Measurements from ENCODE around the gene ANKRD44.

The ANKRD44 gene

GRCh38 chr2:197137826-197138477 lies 172.6 kb downstream of the ANKRD44 start:
- no peak for DNase-seq

DNA sequence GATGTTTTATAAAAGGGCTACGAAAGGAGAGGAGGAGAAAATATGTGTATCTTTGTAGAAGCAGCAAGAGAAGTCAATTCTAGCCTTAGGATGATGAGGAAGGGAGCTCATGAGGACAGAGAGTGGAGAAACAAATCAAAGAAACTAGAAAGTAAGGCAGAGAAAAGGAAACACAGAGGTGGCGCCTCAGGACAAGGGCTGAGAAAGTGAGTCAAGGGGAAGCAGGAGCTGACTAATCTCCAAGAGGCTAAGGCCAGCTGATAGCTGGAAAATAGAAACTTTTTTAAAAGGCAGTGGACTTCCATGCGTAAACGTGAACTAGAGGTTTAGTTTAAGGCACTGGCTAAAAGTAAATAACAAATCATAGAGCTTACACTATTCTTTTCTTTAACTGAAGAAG lies 173.3 kb downstream of the ANKRD44 start:
- DNase-seq = no peak

DNA sequence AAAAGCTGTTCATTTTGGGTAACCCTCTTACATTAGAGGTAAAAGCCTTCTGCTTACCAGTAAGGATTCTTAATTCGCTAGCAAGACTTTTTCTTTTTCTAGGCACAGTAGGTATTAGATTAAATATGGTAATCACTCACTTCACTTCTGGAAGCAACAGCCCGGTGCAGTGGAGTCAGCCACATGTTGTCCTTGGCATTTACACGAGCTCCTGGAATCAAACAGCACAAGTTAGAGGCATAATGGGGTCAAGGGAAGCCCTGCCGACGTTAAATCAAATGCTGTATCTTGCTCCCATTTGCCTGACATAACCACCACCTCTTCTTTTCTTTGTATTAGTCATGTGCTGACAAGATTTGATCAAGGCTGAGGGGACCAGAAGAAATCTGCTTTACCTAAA lies 174.1 kb downstream of the ANKRD44 start:
- no peak for DNase-seq

- no peak for DNase-seq
Observed at GRCh38 chr2:197135806-197136205, 174.8 kb downstream of the ANKRD44 start.

DNA sequence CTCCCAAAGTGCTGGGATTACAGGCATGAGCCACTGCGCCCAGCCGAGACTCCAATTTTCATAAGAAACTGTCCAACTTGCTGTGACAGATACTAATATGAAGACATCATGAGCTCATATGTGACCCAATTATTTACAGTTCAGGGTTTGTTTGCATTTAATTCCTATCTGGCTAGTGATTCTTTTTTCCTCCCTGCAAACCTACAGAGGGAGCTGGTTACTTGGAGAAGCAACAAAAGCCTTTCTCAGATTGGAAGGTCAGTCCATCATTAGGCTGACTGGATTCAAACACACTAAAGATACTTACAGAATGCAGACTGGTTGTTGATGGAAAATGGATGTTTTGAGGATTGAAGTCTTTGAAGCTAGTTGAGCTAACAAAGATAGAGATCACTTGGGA lies 176.4 kb downstream of the ANKRD44 start:
- DNase-seq = no peak

- no peak for DNase-seq
Observed at GRCh38 chr2:197131558-197131855, 179.1 kb downstream of the ANKRD44 start.

DNA sequence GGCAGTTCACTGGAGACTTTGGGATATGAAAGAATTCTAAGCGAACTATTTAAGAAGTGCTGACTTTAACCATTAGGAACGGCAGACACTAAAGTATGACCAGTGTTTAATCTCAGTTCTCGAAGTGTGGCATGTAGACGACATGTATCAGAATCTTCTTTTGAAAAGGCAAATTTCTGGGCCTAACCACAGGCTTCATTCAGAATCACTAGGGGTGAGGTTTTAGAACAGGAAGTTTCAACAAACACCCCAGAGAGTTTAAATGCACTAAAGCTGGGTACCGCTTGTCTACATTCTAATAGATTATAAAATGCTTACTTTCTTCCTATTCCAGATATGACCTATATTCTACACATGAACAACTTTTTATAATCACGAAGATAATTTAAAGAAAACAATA lies 180.3 kb downstream of the ANKRD44 start:
- no peak for DNase-seq

GRCh38 chr2:197128897-197129296 lies 181.7 kb downstream of the ANKRD44 start:
- DNase-seq = no peak

DNA sequence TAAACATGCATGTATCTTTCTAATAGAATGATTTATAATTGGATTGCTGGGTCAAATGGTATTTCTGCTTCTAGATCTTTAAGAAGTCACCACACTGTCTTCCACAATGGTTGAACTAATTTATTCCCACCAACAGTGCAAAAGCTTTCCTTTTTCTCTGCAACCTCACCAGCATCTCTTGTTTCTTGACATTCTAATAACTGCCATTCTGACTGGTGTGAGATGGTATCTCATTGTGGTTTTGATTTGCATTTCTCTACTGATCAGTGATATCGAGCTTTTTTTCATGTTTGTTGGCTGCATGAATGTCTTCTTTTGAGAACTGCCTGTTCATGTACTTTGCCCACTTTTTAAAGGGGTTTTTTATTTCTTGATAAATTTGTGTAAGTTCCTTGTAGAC lies 182.5 kb downstream of the ANKRD44 start:
- no peak for DNase-seq

- no peak for DNase-seq
Observed at GRCh38 chr2:197126630-197127352, 183.8 kb downstream of the ANKRD44 start.

DNA sequence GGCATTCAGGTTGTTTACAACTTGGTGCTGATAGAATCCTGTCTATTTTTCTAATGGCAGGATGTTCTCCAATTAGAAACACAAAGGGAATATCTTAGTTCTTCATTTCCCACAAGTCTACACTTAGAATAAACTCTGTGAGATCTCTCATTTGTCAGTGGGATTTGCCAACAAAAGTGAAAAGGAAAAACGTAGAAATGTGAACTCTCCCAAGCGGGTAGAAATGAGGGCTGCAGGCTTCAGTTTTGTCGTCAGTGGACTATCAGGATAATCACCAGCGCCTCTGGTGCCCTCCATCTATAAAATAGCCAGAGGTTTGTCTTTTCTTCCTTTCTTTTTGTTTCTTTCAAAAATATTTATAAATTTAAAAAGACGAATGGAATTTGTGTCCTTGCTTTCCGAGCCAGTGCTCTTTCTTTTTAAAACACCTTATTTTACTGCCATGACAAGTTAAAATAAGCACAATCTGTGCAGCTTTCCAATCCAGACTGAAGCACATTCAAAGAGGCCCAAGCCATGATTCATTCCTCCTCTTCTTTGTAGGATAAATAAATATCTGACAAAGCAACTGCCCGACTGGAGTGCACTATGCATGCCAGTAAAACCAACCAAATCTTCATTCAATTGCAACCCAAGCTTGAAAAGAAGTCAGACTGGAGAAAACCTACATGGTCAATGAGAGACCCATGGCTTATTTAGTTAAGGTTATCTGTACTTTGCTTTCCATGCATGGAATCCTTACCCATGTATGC lies 185.8 kb downstream of the ANKRD44 start:
- DNase-seq = no peak

- DNase-seq = no peak
Observed at GRCh38 chr2:197122821-197123220, 187.8 kb downstream of the ANKRD44 start.

DNA sequence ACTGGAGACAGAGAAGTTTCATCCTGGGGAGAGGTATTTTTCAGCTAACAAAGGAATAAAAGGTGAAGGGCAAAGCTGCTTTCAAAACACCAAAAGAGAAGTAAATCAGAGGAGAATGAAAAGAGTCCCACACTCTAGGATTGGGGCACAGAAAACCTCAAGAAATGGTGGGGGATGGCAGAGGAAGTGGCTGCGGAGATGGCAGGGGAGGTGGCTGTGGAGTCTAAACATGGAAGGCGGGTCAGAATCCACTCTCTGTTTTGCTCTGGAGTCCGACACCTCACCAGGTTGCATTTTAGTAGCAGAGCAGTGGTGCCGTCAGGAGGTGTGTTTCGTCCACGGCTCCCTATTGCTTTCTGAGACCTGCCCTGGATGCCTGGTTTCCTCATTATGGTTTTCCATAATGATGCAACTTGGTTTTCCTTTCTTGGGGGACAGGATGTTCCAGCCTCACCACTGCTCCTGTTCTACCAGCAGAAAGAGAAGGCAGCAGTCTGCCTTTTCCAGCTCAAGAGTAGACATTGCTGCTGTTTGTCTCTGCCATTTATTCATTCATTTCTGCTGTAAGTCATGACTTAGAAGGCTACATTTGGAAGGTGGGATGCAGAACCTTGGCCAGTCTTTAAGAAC lies 188.7 kb downstream of the ANKRD44 start:
- DNase-seq = no peak

- DNase-seq = no peak
Observed at GRCh38 chr2:197121255-197121654, 189.3 kb downstream of the ANKRD44 start.

- no peak for DNase-seq
Observed at GRCh38 chr2:197116306-197116879, 194.2 kb downstream of the ANKRD44 start.

- no peak for DNase-seq
Observed at GRCh38 chr2:197115325-197115724, 195.3 kb downstream of the ANKRD44 start.

GRCh38 chr2:197113275-197113711 lies 197.3 kb downstream of the ANKRD44 start:
- peak; percentile 49 for DNase-seq

- no peak for DNase-seq
Observed at GRCh38 chr2:197109326-197109725, 201.3 kb downstream of the ANKRD44 start.

- DNase-seq = no peak
Observed at GRCh38 chr2:197108758-197109157, 201.8 kb downstream of the ANKRD44 start.

GRCh38 chr2:197107291-197108269 lies 203.0 kb downstream of the ANKRD44 start:
- no peak for DNase-seq

DNA sequence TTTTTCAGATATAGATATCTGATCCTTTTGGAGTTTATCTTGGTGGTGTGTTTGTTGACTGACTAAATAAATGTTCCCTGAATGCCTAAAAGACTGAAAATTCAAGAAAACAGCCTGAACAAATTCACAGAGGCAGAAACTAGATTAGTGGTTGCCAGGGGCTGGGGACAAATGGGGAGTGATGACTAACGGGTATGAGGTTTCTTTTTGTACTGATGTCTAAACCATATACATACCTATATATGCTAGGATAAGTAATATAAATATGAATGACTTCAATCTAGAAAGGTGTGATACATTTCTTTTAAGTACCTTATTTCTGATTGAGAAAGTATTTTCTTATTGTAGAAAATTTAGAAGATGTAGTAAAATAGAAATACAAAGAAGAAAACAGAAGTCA lies 207.2 kb downstream of the ANKRD44 start:
- no peak for DNase-seq

- DNase-seq = no peak
Observed at GRCh38 chr2:197102231-197102630, 208.3 kb downstream of the ANKRD44 start.
